ENCODE results near the gene BIK. TPM values are rescaled to one million over a fixed set of nuclear protein-coding genes. Genes with fewer than 3 reads are reported as not detected.

Gene BIK
- total RNA-seq, 2 donors from 2014 or later: 5.8 to 13.3 TPM

DNA sequence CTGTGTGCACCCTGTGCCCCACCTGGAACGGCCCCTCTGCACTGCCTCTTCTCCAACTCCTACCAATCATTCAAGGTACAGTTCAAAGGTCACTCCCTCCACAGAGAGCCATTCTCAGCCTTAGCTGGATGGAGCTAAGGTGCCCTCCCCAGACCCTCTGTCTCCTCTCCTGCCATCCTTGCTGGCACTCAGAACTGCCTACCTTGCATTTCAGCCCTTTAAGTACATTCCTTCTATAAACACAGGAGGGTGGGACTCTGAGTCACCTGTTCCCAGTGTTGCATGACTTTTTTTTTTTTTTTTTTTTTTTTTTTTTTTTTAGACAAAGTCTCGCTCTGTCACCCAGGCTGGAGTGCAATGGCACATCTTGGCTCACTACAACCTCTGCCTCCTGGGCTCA lies 29.9 kb upstream of the BIK start:
- no peak for DNase-seq
- H3K36me3 ChIP-seq (ENCODE audit: control insufficient read depth, insufficient read depth, low read length): peaks cover 2% of the 10 kb centered on the region
- TF ChIP-seq, protein P1, sequence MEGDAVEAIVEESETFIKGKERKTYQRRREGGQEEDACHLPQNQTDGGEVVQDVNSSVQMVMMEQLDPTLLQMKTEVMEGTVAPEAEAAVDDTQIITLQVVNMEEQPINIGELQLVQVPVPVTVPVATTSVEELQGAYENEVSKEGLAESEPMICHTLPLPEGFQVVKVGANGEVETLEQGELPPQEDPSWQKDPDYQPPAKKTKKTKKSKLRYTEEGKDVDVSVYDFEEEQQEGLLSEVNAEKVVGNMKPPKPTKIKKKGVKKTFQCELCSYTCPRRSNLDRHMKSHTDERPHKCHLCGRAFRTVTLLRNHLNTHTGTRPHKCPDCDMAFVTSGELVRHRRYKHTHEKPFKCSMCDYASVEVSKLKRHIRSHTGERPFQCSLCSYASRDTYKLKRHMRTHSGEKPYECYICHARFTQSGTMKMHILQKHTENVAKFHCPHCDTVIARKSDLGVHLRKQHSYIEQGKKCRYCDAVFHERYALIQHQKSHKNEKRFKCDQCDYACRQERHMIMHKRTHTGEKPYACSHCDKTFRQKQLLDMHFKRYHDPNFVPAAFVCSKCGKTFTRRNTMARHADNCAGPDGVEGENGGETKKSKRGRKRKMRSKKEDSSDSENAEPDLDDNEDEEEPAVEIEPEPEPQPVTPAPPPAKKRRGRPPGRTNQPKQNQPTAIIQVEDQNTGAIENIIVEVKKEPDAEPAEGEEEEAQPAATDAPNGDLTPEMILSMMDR (conservative IDR thresholded peaks at IDR 0.05): no peak
- no peaks in the 10 kb centered on the region for H3K9me3 ChIP-seq (ENCODE audit: control insufficient read depth, low read length)
- no peaks in the 10 kb centered on the region for H3K4me1 ChIP-seq (ENCODE audit: control insufficient read depth, insufficient read depth, low read length)
- Mint-ChIP-seq H3K27me3 (ENCODE audit: insufficient read depth) (no peaks in the 10 kb centered on the region), H3K4me1 (no peaks in the 10 kb centered on the region), H3K4me3 (no peak overlapping the region), H3K36me3 (ENCODE audit: low read depth) (peaks cover 5% of the 10 kb centered on the region), H3K27ac (no peak overlapping the region), H3K9me3 (no peaks in the 10 kb centered on the region)
- H3K4me3 ChIP-seq (ENCODE audit: low read length): no peak overlapping the region
- no peak overlapping the region for H3K9ac ChIP-seq (ENCODE audit: extremely low read depth, low read length, poor library complexity, severe bottlenecking)
- no peaks in the 10 kb centered on the region for H3K27me3 ChIP-seq (ENCODE audit: control insufficient read depth, insufficient read depth, low read length, poor library complexity, severe bottlenecking)
- WGBS, 2 experiments (ENCODE audit: insufficient coverage in 1 of 2, insufficient read length in 1 of 2): 92 to 100% methylated on average over 1 to 2 of the region's 2 CpGs
- no peak overlapping the region for H3K27ac ChIP-seq (ENCODE audit: low read depth, low read length)

DNA sequence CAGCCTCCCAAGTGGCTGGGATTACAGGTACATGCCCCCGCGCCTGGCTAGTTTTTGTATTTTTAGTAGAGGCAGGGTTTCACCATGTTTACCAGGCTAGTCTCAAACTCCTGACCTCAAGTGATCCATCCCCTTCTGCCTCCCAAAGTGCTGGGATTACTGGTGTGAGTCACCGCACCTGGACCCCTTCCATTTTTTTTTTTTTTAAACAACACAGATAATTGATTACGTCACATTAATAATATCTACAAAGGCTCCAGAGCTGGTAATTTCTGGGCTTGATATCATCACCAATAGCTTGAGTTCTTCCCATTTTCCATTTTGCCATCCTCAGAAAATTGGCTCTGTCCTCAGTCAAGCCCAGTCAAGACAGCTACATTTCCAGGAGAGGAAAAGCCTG lies 28.6 kb upstream of the BIK start:
- no peak overlapping the region for H3K27ac Mint-ChIP-seq
- no peak overlapping the region for H3K4me3 ChIP-seq (ENCODE audit: low read length)
- 93 to 98% methylated on average over 4 of the region's 4 CpGs for WGBS, 2 experiments (ENCODE audit: insufficient coverage in 1 of 2, insufficient read length in 1 of 2)
- peaks cover 3% of the 10 kb centered on the region for H3K36me3 ChIP-seq (ENCODE audit: control insufficient read depth, insufficient read depth, low read length)
- H3K27me3 Mint-ChIP-seq (ENCODE audit: insufficient read depth): no peaks in the 10 kb centered on the region
- no peak for DNase-seq
- no peaks in the 10 kb centered on the region for H3K9me3 Mint-ChIP-seq
- H3K4me3 Mint-ChIP-seq: no peak overlapping the region
- no peak overlapping the region for H3K27ac ChIP-seq (ENCODE audit: low read depth, low read length)
- no peaks in the 10 kb centered on the region for H3K4me1 ChIP-seq (ENCODE audit: control insufficient read depth, insufficient read depth, low read length)
- no peak overlapping the region for H3K9ac ChIP-seq (ENCODE audit: extremely low read depth, low read length, poor library complexity, severe bottlenecking)
- TF ChIP-seq, protein P1 (conservative IDR thresholded peaks at IDR 0.05): no peak
- no peaks in the 10 kb centered on the region for H3K4me1 Mint-ChIP-seq
- H3K36me3 Mint-ChIP-seq (ENCODE audit: low read depth): peaks cover 6% of the 10 kb centered on the region
- H3K9me3 ChIP-seq (ENCODE audit: control insufficient read depth, low read length): no peaks in the 10 kb centered on the region
- H3K27me3 ChIP-seq (ENCODE audit: control insufficient read depth, insufficient read depth, low read length, poor library complexity, severe bottlenecking): no peaks in the 10 kb centered on the region

DNA sequence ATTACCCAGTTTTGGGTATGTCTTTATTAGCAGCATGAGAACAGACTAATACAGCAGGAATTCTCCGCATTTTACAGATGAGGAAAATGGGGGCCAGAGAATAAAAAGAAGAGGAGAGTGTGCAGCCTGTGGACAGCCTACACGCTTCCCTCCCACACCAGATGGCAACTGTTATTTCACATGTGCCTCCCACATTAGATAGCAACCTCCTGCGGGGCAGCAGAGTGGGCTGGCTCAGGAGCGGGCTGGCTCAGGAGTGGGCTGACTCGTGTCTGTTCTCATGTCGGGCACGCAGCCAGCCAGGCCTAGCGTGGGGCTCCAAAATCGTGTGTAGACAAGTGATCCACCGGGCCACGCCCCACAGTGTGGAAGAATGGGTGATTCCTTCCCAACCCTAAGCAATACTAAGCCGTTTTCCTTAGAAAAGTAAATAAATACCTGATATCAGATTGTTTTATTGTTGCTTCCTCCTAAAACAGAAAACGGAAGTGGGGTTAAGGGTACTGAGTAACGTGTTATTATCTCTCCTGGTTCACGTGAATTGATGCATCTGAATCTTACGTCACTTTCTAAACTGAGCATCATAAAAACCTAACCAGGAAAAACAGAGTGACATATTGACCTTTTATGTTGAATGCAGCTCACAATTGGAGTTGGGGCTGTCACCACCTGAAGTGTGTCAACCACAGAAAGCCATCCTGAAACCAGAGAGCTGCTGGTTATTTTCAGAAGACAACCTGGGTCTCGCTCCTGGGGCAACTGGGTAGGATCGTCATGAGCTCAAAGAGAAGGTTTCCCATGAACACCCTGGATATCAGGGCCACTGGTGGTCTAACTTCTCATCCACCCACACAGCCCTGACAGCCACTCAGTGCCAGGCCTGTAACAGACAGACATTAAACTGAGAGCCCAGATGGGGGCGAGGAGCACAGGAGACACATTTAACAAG lies 24.6 kb upstream of the BIK start:
- H3K27ac ChIP-seq (ENCODE audit: low read depth, low read length): no peak overlapping the region
- Mint-ChIP-seq H3K4me1 (no peaks in the 10 kb centered on the region), H3K9me3 (no peaks in the 10 kb centered on the region), H3K4me3 (no peak overlapping the region), H3K27ac (peak overlapping the region; percentile 15), H3K36me3 (ENCODE audit: low read depth) (peaks cover 6% of the 10 kb centered on the region), H3K27me3 (ENCODE audit: insufficient read depth) (no peaks in the 10 kb centered on the region)
- no peaks in the 10 kb centered on the region for H3K4me1 ChIP-seq (ENCODE audit: control insufficient read depth, insufficient read depth, low read length)
- H3K9ac ChIP-seq (ENCODE audit: extremely low read depth, low read length, poor library complexity, severe bottlenecking): no peak overlapping the region
- TF ChIP-seq, protein P1 (conservative IDR thresholded peaks at IDR 0.05): no peak
- H3K36me3 ChIP-seq (ENCODE audit: control insufficient read depth, insufficient read depth, low read length): peaks cover 3% of the 10 kb centered on the region
- H3K4me3 ChIP-seq (ENCODE audit: low read length): no peak overlapping the region
- no peak for DNase-seq
- H3K27me3 ChIP-seq (ENCODE audit: control insufficient read depth, insufficient read depth, low read length, poor library complexity, severe bottlenecking): no peaks in the 10 kb centered on the region
- WGBS, 2 experiments (ENCODE audit: insufficient coverage in 1 of 2, insufficient read length in 1 of 2): 92 to 97% methylated on average over 7 to 19 of the region's 19 CpGs
- H3K9me3 ChIP-seq (ENCODE audit: control insufficient read depth, low read length): no peaks in the 10 kb centered on the region

Data from endodermal cell (in vitro differentiated cells).